GM11168 (cell line): ENCODE data around the gene LRRC72.
"Not testable (repeated sequence)": the region's sequence is repeated elsewhere in the genome, so short reads cannot be mapped to it uniquely, and the experiment has no call there.

Experiments used
- in situ Hi-C: fragments of 300-500 bp; cut with MboI; formaldehyde crosslinking; loops from one replicate; pipeline ENCODE4 v1.12.0; 2022; ENCODE audit warnings: low sequenced_read_pairs; ENCODE audit not compliant: unreplicated experiment

Gene LRRC72

DNA sequence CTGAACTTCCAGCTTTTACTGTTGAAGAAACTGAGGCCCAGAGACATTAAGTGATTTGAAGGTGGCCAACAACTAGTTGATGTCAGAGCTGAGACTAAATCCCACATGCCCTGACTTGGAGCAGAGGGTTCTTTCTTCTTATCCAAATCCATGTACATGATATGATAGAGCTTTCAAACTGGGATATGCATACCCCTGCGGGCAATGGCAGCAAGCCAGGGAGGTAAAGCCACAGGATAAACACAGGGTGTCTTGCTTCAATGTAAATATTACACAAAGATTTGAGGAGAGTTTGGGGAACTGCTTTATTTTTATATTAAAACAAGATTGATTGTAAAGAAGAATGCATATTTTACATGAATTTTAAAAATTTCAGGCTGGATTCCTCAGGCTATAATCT, 2.3 kb upstream of the LRRC72 start:
- in situ Hi-C loops, result no loop called here

DNA sequence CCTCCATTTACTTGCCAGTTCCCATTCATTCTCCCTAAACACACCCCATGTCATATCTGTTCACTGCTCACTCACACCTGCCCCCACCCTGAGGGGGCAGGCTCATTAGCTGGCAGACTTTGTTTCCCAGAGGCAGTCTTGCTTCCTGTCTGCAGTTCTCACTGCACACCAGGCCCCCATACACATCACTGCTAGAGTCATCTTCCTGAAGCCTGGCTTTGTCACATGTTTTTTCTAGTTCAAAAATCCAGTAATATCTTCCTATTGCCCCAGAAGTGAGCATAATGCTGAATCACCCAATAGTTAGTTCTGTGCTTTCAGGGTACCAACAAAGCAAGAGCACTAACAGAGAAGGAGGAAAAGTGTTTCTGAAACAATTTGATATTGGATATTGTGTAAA, 1.9 kb downstream of the LRRC72 start:
- in situ Hi-C loops, result no loop called here

DNA sequence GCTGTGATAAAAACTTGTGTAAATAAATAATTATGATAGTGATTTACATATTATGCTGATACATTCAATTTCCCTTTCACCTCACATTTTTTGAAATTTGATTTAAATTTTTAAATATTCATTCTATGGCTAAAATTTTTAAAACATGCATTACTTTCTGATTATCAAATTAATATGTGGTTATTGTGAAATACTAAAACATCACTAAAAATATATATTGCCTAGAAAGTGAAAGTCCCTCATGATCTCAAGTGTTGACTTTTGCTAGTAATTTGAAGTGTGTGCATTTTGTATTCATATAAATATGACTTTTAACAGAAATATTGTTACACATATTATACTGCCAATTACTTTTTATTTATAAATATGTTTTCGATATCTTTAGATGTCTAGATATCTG, 3.1 kb downstream of the LRRC72 start:
- in situ Hi-C loops, result no loop called here

DNA sequence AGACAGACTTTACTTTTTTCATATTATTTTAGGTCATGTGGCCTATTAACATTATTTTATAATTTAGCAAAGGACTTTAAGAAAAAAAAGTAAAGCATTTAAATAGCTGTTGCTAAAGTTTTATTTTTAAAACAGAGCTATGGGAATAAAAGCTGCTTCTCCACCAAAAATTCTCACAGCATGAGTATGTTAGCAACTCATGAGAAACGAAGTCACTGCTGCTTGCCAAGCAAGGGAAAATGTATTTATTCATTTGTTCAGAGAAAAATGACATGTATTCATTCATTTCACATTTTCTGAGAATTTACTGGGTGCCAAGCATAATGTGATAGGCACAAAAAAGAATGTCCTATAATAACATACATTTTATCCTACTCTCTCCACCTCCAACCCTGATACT, 5.1 kb downstream of the LRRC72 start:
- in situ Hi-C loops, result no loop called here

DNA sequence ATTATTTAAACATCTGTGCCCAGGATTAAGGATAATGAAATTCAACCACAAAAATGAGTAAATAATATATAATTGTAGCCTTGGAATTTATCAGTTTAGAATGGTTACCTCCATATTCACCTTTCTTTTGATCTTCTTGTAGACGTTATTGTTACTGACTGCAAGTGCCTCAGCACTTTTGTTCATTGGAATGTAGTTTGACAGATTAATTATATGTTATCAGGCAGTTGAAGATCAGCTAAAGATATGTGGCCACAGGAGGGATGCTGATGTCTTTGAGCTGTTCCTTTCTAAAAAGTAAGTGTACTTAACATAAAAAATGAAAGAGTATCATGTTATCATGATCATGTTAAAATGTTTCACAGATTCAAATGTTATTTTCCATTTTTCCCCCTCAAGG, 5.6 kb downstream of the LRRC72 start:
- in situ Hi-C loops, result no loop called here

DNA sequence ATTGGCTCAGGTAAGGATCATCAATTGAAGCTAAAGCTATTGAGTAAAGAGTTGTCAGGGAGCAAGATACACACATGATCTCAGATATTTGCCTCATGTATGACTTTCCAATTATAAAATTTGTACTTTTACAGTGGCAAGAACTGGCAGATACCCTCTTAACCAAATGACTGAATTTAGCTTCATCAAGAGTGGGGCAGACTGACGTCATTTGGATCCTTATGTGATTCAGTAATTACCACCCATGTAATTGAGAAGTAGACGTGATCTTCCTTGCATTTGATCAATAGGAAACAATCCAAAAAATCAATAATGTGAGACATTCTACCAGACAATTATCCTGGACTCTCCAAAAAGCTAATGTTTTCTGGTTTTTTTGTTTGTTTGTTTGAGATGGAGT, 8.9 kb downstream of the LRRC72 start:
- in situ Hi-C loops, result no loop called here

DNA sequence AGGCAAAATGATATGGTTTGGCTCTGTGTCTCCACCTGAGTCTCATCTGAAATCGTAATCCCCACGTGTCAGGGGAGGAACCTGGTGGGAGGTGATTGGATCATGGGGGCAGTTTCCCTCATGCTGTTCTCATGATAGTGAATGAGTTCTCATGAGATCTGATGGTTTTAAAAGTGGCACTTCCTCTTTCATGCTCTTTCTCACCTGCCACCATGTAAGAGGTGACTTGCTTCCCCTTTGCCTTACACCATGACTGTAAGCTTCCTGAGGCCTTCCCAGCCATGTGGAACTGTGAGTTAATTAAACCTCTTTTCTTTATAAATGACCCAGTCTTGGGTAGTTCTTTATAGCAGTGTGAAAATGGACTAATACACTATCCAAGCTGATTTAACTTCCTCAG, 13.9 kb downstream of the LRRC72 start:
- in situ Hi-C loops, result not testable (repeated sequence)

DNA sequence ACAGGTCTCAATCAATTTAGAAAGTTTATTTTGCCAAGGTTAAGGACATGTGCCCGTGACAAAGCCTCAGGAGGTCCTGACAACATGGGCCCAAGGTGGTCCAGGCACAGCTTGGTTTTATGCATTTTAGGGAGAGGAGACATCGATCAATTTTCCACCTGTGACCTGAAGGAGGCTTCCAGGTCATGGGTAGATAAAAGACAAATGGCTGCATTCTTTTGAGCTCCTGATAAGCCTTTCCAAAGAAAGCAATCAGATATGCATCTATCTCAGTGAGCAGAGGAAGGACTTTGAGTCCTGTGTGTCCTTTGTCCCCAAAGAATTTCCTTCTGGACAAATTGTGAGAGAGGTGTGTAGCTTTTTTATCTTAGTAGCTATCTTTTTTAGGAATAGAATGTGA, 15.8 kb downstream of the LRRC72 start:
- in situ Hi-C loops, result no loop called here

DNA sequence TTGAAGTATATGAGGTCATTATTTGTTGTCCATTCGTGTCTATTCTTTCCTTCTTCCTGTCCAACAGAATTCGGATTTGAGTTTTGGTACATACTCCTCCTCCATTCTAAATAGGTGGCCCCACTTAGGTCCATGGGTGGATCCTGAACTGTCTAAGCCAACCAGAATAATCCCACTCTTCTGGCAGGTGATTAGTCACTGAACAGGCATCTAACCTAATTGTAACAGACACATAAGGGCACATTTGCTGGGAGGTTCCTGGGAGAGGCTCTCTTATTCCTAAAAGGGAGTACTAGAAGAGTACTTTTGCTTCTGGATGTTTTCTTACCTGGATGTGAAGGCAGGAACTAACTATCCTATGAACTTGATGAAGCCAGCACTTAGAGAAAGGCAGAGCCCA, 16.8 kb downstream of the LRRC72 start:
- in situ Hi-C loops, result no loop called here

DNA sequence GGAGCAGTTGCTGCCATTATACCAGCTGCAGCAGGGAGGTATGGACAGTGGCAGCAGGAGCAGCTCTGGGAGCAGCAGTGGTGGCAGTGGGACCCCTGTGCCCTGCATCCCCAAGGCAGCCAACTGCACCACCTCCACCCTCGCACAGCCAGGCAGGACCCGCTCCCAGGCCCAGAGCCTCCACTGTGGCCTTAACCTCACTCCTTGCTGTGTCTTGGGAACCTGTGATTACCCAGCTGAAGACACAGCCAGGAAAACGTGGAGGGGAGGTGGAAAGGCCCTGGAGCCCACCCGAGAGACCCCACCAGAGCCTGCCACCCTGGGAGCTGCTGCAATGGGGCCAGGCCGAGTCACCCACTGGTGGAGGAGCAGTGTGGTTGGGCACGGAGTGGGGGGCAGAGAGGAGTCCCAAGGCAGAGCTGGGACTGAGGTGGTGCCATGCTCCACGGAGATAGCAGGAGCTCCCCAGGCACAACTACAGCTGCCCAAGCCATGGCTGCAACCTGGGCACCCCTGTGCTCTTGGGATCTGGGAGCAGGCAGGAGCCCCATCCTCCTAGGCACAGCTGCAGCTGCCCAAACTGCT, 20.4 kb downstream of the LRRC72 start:
- in situ Hi-C loops, result no loop called here

DNA sequence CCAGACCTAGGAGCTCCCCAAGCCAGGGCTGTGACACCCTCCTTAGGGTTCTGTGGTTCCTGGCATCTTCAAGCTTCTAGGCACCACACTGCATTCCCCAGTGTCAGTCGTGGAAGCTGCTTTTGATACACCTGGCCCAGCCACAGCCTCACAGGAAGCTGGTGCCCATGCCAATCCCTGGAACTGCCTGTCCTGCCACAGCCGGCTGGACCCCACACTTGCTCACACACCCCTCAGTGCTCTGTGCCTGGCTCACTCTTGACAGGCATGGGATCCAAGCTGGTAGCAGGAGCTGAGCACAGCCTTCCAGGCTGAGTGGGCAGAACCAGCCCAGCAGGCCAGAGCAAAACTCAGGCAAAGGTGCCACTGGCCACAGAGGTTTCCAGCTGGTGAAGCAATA, 21.8 kb downstream of the LRRC72 start:
- in situ Hi-C loops, result no loop called here

DNA sequence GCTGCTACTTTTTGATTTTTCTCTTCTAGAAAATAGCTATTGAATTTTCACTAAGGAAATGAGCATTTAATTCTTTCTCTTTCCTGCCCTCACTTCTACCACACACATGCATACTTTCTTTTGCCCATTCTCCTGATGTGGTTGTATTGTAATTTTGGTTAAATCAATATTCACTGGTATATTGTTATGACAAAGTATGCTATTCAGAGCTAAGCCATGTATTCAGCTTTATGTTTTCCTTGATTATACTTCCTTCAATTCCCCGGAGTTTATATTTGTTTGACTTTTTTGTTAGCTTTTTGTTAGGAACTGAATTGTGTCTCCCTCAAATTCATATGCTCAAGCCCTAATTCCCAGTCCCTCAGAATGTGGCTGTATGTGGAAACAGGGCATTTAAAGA, 24.0 kb downstream of the LRRC72 start:
- in situ Hi-C loops, result loop anchor here (25.0 kb wide), 1 partner anchor 463 kb away; no protein-coding TSS in a partner anchor

DNA sequence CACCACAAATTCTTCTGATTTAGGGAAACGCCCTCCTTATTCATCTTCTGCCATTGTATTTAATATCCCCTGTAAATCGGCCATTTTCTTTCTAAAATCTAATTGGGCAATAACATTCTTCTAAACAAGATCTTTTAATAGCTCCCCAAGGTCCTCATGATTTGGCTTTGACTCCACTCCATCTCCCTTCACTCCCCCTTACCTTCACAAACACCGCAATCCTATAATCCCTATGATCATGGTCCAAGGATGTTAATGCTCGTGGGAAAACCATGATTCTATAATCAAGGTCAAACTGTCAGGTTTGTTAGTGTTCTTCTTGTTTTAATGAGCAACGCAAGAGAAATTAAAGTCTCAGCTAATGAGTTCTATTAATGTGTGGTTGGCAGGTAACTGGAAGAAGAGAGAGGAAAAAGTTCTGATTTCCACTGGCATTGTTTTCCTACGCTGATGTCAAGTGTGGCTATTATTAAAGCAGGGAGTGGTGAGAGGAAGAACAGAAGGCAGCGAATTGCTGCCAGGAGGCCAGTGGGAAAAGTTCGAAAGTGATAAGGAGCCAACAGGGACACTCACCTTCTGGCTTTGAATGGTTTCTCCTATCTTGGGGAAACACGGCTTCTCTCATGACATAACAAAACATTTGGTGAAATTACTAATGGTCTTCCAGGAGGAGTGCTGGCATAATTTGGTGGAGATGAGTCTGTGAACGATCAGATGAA, 28.1 kb downstream of the LRRC72 start:
- in situ Hi-C loops, result loop anchor here (25.0 kb wide), 1 partner anchor 467 kb away; no protein-coding TSS in a partner anchor

DNA sequence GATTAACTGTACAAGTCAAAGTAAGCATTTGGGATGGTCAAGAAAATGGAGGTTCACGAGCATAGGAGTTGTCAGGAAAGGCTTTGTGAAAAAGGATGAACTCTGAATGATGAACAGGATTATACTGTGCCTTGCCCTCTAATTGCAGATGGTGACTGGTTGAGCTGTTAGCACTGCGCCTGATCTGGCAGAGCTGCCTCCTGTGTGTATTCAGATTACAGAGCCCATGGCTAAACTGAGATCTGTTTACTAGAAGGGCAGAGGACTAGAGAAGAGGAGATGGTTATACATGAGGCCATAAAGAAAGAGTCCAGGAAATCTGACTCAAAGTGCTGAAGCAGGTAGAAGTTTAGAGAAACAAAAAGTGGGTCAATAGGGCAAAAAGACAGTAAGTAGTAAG, 29.7 kb downstream of the LRRC72 start:
- in situ Hi-C loops, result loop anchor here (25.0 kb wide), 1 partner anchor 469 kb away; no protein-coding TSS in a partner anchor

DNA sequence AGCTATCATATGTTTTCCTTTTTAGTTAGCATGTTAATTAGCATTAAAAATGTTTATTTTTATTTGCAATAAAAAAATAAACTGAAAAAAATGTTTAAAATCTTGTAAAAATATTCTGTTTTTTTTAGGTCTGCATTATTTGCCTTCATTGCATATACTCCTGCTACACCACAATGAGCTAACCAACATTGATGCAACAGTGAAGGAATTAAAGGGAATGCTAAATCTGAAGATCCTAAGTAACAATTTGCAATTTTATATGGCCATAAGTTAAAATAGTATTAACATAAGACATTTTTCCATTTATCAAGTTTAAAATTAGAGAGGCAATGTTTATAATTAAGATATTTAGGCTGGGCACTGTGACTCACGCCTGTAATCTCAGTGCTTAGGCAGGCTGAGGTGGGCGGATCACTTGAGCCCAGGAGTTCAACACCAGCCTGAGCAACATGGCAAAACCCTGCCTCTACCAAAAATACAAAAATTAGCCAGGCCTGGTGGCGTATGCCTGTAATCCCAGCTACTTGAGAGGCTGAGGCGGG, 32.2 kb downstream of the LRRC72 start:
- in situ Hi-C loops, result loop anchor here (25.0 kb wide), 1 partner anchor 472 kb away; no protein-coding TSS in a partner anchor

DNA sequence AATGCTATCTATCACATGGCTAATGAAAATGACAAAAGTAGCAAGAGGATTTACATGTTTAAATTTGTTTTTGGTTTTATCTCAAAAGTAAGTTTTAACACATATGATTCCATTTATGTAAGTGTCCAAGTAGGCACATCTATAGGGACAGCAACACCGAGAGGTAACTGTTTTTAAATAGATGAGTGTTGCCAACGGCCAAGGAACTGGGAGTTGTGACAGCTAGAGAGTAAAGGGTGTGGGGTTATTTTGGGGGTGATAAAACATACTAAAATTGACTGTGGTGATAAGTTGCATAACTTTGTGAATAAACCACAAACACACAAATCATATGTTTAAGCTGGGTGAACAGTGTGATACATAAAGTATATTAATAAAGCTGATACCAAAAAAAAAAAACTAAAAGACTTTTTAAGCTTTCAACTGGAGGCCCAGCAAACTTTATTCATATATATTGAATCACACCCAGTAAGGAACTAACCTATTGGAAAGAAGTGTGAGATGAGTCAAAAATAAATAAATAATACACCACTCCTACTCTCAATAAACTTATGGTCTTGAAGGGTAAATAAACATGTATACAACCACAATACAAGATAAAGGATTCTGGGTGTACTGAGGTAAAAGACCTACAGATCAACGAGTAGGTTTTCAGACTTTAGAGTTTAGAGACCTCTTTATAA, 33.0 kb downstream of the LRRC72 start:
- in situ Hi-C loops, result loop anchor here (25.0 kb wide), 1 partner anchor 472 kb away; no protein-coding TSS in a partner anchor

DNA sequence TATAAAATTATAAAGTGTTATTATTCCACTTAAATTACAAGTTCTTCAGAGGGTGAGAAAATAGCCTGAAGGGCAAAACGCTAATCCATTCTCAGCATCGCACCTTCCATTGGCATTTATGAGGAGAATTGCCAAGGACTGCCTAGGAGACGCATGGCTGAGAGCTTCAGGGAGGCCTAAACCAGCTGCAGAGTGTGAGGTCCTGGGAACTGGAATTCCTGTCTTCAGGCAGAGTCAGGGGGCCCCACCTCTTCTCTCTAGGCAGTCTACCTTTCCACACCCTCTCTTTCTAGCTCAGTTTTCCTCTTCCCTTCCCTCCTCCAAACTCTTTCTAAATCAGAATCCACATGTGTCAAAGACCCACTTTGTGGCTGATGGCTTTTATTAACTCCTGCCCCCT, 35.3 kb downstream of the LRRC72 start:
- in situ Hi-C loops, result loop anchor here (25.0 kb wide), 1 partner anchor 475 kb away; no protein-coding TSS in a partner anchor

DNA sequence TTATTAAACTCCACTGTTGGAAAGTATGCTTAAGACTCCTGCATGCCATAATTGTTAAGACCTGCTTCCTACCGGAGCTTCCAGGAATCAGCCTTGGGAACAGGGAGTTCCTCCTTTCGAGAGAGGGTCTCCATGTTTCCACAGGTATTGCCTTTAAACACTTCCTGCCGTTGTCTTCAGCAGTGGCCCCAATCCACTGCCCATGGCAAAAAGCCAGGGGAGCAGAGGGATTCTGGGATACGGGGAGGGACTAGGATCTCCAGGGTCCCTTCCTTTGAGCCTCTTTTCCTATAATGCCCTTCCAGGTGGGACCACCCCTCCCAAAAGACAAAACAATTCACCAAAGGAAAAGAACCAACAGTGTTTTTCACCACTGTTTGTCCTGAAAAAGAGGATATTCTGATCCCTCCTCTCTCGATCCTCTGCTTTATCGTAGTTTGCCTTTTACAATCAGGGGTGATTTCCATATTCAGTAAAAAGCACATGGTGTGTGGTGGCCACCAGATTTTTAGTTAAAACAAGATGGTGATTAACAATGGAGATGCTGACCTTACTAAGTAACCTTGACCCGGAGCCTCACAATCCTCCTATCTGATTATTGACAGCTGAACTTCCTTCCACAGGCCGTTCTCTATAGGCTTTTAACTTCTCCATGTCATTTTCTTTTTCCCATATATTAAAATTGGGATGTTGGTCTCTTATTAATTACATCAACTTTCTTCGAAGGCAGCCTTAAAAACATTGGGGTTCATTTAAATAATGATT, 36.0 kb downstream of the LRRC72 start:
- in situ Hi-C loops, result loop anchor here (25.0 kb wide), 1 partner anchor 475 kb away; no protein-coding TSS in a partner anchor

DNA sequence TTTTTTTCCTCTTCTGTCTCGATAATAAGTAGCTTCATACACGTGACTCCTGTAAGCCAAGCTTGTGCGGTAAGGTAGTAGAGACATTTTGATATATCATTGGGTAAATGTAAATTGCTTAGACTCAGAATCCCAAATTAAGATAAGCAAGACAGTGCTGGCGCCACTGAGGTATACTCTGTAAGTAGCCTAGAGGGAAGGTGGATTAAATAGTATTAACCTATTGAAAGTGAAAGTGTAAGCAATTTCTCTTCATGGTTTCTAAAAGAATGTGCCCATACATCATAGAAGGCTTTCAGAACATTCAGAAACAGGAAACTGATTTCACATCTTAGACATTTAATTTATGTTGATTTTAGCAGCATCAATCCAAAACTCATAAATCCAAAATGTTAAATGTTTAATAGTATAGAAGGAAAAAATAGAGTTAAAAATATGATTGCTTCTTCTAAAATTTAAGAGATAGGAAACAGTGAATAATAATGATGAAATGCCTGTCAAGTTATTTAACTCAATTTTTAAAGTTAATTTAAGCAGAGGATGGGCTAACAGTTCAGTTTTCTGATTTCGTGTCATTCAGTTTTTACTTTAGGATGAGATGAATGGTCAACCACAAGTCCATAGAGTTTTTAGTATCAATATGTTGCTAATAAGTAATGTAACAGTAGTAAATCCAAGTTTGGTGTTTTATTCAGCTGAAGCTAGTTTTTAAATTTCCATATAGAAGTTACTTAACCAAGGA, 36.8 kb downstream of the LRRC72 start:
- in situ Hi-C loops, result loop anchor here (25.0 kb wide), 1 partner anchor 476 kb away; no protein-coding TSS in a partner anchor
